Measurements from ENCODE around the gene RFFL.

GRCh38 chr17:35050170-35050569 lies 13.3 kb downstream of the RFFL start:
- TF ChIP-seq, protein P1, sequence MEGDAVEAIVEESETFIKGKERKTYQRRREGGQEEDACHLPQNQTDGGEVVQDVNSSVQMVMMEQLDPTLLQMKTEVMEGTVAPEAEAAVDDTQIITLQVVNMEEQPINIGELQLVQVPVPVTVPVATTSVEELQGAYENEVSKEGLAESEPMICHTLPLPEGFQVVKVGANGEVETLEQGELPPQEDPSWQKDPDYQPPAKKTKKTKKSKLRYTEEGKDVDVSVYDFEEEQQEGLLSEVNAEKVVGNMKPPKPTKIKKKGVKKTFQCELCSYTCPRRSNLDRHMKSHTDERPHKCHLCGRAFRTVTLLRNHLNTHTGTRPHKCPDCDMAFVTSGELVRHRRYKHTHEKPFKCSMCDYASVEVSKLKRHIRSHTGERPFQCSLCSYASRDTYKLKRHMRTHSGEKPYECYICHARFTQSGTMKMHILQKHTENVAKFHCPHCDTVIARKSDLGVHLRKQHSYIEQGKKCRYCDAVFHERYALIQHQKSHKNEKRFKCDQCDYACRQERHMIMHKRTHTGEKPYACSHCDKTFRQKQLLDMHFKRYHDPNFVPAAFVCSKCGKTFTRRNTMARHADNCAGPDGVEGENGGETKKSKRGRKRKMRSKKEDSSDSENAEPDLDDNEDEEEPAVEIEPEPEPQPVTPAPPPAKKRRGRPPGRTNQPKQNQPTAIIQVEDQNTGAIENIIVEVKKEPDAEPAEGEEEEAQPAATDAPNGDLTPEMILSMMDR (conservative IDR thresholded peaks at IDR 0.05; ENCODE audit: low read depth, low read length): no peak
- no peak for TF ChIP-seq EZH2 (IDR thresholded peaks at IDR 0.05; ENCODE audit: low read length, unreplicated experiment)

Measured in PC-3 (cell line).